ENCODE measurements around the gene BRD7.

DNA sequence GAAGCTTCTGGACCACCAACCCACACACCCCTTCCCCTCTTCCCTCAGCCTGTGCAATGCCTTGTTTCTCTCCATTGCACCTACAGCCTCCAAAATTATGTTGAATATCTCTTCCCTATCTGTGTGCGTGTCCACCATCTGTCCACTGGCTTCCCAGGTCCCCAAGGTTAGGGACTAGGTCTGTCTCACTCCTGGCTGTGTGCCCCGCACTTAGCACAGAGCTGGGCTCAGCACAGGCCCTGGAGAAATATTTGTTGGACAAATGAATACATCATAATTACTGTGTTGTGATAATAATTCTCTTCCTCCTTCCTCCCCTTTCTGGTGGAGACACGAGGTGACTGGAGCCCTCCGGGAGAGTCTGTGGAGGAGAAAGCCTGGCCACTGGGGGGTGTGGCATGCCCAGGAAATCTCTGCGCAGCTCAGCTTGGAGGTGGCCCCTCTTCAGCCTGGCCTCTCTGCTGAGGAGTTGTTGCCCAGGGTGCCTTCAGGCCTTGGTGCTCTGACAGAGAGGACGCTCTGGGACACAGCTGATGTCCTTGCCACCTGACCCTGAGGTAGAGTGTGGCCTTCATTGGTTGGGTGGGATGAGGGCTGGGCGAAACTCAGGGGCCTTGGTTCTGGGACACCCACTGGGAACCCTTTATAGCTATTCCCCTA is 3.3 kb upstream of the BRD7 start:
- TF ChIP-seq, protein P1, sequence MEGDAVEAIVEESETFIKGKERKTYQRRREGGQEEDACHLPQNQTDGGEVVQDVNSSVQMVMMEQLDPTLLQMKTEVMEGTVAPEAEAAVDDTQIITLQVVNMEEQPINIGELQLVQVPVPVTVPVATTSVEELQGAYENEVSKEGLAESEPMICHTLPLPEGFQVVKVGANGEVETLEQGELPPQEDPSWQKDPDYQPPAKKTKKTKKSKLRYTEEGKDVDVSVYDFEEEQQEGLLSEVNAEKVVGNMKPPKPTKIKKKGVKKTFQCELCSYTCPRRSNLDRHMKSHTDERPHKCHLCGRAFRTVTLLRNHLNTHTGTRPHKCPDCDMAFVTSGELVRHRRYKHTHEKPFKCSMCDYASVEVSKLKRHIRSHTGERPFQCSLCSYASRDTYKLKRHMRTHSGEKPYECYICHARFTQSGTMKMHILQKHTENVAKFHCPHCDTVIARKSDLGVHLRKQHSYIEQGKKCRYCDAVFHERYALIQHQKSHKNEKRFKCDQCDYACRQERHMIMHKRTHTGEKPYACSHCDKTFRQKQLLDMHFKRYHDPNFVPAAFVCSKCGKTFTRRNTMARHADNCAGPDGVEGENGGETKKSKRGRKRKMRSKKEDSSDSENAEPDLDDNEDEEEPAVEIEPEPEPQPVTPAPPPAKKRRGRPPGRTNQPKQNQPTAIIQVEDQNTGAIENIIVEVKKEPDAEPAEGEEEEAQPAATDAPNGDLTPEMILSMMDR (IDR thresholded peaks at IDR 0.05; ENCODE audit: low read length), result no peak
- no peak for TF ChIP-seq EZH2 (optimal IDR thresholded peaks at IDR 0.05; ENCODE audit: low read depth, low read length)
- TF ChIP-seq EZH2phosphoT487 (IDR thresholded peaks at IDR 0.05; ENCODE audit: low read length), result no peak

Measured in MM.1S (cell line).